GM10266 (cell line): ENCODE data around the gene TRAP1.

ENCODE experiments used
- DNase-seq: peaks from one replicate; pipeline ENCODE4 v3.0.0; 2012; ENCODE audit errors: extremely low spot score
- TF ChIP-seq, protein P1 (sequence below): IDR thresholded peaks from 2 replicates; pipeline ENCODE4 v1.5.1; 2012; ENCODE audit warnings: mild to moderate bottlenecking, low read depth; ENCODE audit not compliant: control insufficient read depth, insufficient read depth; ENCODE audit errors: missing control alignments

Gene TRAP1

DNA sequence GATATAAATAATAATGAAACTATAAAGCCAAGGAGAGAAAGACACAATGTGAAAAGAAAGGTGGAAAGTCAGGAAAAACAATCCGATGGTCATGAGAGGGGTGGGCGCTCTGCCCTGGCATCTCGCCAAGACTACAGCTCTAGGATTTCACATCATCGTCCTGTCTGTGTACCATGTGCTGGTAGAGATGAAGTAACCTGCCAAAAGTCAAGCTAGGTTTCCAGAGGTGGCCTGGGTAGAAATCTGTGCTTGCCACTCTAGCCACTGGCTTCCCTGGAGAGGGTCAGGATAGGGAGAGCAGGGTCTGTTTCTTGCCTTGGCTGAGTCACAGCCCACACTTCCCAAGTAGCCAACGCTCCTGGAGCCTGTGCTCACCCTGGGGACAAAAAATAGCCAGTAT lies 31.0 kb upstream of the TRAP1 start:
- no peak for DNase-seq
- TF ChIP-seq, protein P1, sequence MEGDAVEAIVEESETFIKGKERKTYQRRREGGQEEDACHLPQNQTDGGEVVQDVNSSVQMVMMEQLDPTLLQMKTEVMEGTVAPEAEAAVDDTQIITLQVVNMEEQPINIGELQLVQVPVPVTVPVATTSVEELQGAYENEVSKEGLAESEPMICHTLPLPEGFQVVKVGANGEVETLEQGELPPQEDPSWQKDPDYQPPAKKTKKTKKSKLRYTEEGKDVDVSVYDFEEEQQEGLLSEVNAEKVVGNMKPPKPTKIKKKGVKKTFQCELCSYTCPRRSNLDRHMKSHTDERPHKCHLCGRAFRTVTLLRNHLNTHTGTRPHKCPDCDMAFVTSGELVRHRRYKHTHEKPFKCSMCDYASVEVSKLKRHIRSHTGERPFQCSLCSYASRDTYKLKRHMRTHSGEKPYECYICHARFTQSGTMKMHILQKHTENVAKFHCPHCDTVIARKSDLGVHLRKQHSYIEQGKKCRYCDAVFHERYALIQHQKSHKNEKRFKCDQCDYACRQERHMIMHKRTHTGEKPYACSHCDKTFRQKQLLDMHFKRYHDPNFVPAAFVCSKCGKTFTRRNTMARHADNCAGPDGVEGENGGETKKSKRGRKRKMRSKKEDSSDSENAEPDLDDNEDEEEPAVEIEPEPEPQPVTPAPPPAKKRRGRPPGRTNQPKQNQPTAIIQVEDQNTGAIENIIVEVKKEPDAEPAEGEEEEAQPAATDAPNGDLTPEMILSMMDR, result no peak

DNA sequence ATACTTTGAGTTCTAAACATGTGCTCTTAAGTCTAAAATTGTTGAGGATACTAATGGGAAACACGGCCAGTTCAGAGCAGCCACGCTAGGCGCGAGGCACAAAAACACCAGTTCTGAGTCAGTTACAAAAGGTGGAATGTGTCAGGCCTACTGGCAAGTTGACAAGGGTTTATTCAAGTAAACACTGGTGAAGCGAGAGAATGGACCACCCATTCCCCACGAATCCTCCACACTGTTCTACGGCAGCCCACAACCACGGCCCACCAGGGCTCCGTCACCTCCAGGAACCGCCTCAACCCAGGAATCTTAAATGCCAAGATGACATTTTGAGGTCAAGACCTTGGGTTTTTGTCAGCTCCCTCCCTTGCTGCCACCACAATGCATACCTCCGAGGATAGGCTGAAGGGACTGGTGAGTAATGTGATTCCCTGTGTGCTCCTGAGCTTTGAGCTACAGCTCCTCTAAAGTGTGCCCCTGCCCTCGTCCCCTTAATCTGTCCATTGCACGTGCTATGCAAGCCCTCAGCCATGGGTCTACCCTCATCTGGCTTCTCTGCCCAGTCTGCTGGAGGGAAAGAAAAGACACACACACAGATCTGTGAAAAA lies 28.5 kb upstream of the TRAP1 start:
- no peak for DNase-seq
- TF ChIP-seq, protein P1, result no peak

DNA sequence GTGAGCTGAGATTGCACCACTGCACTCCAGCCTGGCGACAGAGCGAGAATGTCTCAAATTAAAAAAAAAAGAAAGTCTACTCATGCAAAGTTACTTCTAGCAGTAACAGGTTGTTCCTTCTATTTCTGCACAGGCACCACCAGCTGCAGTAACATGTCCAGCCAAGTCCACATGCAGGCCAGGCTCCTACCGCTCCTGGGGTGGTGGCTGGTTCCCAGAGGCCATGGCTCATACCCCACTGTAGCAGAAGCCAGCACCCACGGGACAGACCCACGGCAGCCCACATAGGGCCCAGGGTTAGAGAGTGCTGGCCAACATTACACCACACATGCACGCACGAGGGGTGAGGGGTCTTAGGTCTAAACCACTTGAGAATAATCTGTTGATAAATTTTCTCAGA lies 26.7 kb upstream of the TRAP1 start:
- no peak for DNase-seq
- TF ChIP-seq, protein P1, result no peak

DNA sequence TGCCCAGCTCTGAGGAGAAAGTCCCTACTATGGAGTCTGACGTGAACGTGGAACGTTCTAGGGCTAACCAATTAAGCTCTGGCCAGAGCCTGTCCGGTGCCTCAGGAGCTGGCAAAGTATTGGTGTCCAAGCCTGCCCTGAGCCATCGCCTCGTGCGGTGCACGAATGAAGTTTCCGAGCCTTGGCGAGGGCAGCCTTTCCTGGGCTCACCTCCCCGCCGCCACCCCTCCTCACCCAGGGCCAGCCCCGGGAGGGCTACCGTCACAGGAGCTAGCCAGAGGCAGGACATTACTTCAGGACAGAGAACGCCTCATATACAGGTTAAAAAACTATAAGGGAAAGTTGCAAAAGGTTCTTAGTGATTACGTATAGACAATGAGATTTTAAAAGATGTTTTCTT lies 23.6 kb upstream of the TRAP1 start:
- no peak for DNase-seq

DNA sequence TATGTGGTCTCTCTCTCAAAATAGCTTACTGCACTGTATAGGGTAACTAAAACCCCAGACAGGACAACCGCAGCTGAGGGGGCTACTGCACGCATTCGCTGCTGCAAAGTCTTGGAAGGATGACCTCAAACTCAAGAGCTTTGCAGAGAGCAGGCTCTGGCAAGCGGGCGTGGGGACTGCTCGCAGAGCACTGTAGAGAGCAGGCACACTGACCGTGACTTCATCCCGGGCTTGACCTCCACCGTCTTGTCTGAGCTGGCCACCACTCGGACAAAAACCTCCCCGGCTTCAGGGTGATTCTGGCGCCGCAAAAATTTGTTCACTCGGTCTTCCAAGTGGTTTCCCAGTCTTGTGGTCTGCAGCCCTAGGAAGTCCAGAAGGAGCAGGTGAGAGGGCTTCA lies 22.9 kb upstream of the TRAP1 start:
- TF ChIP-seq, protein P1, result no peak
- no peak for DNase-seq

More for the DNA sequence above, 23.6 kb upstream of the TRAP1 start:
- TF ChIP-seq, protein P1, result no peak

DNA sequence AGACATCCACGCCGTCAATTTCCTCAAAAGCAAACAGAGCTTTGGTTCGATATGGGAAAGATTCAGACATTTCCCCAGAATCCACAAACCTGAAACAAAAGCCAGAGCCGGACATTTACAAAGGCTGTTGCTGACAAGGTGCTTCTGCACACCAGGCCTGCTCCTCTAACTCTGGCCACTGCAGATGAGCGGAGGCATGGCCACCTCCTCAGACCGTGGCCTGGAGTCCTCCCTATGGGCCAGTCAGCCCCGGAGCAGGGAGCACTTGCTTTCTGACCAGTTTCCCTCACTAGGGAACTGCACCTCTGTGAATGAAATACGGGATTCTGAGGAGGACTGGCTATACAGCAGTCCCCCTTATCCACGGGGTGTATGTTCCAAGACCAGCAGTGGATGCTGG lies 22.3 kb upstream of the TRAP1 start:
- TF ChIP-seq, protein P1, result no peak
- no peak for DNase-seq

DNA sequence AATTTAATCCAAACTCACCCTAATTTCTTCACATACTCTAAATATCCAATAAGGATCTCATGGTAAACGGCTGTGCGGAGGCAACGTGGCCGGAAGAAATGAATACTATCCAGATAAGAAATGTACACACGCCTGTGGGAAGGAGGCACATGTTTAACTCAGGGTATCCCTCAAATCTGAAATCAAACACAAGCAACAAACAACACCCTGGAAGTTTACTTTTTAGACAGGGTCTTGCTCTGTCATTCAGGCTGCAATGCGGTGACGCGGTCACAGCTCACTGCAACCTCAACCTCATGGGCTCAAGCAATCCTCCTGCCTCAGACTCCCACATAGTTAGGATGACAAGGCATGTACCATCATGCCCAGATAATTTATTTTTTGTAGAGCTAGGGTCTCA lies 21.2 kb upstream of the TRAP1 start:
- TF ChIP-seq, protein P1, result no peak
- no peak for DNase-seq
